Measurements from ENCODE around the gene BOK. TPM values are rescaled to one million over a fixed set of nuclear protein-coding genes. Genes with fewer than 3 reads are reported as not detected.

The BOK gene
- polyA plus RNA-seq, 1 donor from 2014 or later, result 2.3 TPM

DNA sequence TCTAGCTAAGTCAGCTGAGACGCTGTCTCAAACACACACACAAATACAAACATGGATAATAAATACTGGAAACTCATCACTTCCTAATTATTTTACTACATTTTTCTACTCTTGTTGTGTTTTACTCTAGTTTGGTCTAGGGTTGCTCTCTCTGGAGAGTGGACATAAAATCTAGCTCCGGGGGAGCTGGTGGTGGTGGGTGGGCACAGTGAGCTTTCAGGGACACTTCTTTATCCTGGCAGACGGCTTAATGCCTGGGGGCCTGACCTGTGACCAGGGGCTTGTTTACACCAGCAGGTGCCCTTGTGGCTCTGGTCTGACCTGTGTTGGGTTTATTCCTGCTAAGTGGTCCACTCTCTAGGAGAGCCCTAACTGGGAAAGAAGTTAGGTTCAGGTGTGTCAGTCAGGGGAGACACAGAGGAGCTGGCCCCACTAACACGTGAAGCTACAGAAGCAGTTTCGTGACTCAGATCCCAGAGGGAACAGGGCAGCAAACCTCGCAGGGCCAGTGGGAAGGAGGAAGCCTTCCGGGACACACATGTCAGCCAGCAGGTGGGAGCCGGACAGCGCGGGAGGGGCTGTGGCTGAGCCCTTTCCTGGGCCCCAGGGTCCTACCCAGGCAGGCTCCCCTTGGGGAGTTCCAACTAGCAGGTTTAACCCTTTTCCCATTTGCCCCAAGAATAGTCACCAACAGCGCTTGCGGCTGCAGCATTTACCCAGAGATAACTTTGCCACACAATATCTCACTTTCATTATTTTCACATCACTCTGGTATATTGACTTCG lies 22.5 kb upstream of the BOK start:
- Histone ChIP-seq H3K9me3 (ENCODE audit: low read length) (no peaks in the 10 kb centered on the region), H4K20me1 (ENCODE audit: insufficient read depth) (no peaks in the 10 kb centered on the region)
- TF ChIP-seq RAD21 (conservative IDR thresholded peaks at IDR 0.05) (no peak), EZH2 (IDR thresholded peaks at IDR 0.05; ENCODE audit: borderline replicate concordance, insufficient read depth, low read length, poor library complexity, severe bottlenecking) (no peak), SMC3 (conservative IDR thresholded peaks at IDR 0.05; ENCODE audit: poor library complexity) (no peak), CTCF (IDR thresholded peaks at IDR 0.05; ENCODE audit: poor library complexity, severe bottlenecking) (no peak), TAF1 (IDR thresholded peaks at IDR 0.05; ENCODE audit: low read depth) (no peak), POLR2AphosphoS5 (IDR thresholded peaks at IDR 0.05) (no peak), REST (IDR thresholded peaks at IDR 0.05; ENCODE audit: borderline replicate concordance) (no peak), MXI1 (conservative IDR thresholded peaks at IDR 0.05; ENCODE audit: poor library complexity, severe bottlenecking) (no peak), EP300 (conservative IDR thresholded peaks at IDR 0.05; ENCODE audit: poor library complexity, severe bottlenecking) (no peak)

DNA sequence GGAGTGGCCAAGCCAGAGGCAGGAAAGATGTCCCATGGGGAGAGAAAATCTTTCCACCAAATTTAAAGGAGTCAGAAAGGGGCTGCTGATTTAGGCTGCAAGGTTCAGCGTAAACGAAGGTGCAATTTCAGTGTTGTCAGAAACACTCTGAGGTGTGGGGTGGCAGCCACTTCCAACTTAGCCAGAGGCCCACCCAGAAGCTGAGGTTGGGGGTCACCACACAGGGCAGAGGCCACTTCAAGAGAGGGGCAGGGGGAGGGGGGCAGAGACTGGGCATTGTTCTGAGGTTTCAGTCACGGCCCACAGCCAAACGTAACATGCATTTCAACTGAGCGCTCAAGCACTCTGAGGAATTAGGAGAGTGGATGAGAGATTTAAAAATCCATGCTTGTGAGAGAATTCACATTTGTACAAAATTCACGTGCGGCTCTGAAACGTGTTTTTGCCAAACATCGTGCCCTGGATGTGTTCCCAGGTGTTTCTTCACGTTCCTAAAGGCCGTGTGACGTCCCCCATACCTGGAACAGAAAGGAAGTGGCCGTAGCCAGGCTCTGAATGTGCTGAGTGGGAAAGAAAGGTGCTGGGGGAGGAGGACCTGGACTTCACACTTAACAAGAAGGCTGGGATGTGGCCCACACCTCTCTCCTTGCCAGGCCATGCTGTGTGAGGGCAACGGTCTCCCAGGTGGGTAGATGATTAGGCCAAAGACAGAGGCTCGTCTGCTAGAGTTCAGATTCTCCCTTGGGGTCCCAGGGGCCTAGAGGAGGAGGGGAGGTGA lies 19.5 kb upstream of the BOK start:
- Histone ChIP-seq H3K9me3 (ENCODE audit: low read length) (no peaks in the 10 kb centered on the region), H3F3A (ENCODE audit: insufficient read depth, low read length, poor library complexity, severe bottlenecking) (no peaks in the 10 kb centered on the region), H3K4me2 (ENCODE audit: low read length) (no peak overlapping the region), H3K79me2 (replicated peaks; ENCODE audit: insufficient read depth, low read length) (no peaks in the 10 kb centered on the region), H3K9ac (ENCODE audit: low read length) (no peak overlapping the region), H3K27ac (ENCODE audit: low read length) (no peak overlapping the region), H4K20me1 (ENCODE audit: insufficient read depth) (no peaks in the 10 kb centered on the region), H3K4me3 (ENCODE audit: low read length) (no peak overlapping the region), H3K9me2 (ENCODE audit: insufficient read depth, low read length) (no peaks in the 10 kb centered on the region), H2AFZ (ENCODE audit: low read depth, low read length) (no peak overlapping the region), H3K27me3 (ENCODE audit: insufficient read depth, low read depth, low read length) (peaks cover 28% of the 10 kb centered on the region), H3K36me3 (ENCODE audit: insufficient read depth, low read length) (no peaks in the 10 kb centered on the region)
- TF ChIP-seq EZH2 (IDR thresholded peaks at IDR 0.05; ENCODE audit: borderline replicate concordance, insufficient read depth, low read length, poor library complexity, severe bottlenecking), result no peak
- TF ChIP-seq RAD21 (conservative IDR thresholded peaks at IDR 0.05), result no peak

More for the DNA sequence above, 22.5 kb upstream of the BOK start:
- Histone ChIP-seq H3K9ac (ENCODE audit: low read length) (no peak overlapping the region), H3K27me3 (ENCODE audit: insufficient read depth, low read depth, low read length) (peaks cover 8% of the 10 kb centered on the region), H3K4me3 (ENCODE audit: low read length) (no peak overlapping the region), H3K36me3 (ENCODE audit: insufficient read depth, low read length) (no peaks in the 10 kb centered on the region), H3K4me2 (ENCODE audit: low read length) (no peak overlapping the region), H2AFZ (ENCODE audit: low read depth, low read length) (no peak overlapping the region), H3F3A (ENCODE audit: insufficient read depth, low read length, poor library complexity, severe bottlenecking) (no peaks in the 10 kb centered on the region), H3K27ac (ENCODE audit: low read length) (no peak overlapping the region), H3K79me2 (replicated peaks; ENCODE audit: insufficient read depth, low read length) (no peaks in the 10 kb centered on the region), H3K9me2 (ENCODE audit: insufficient read depth, low read length) (no peaks in the 10 kb centered on the region)

All from neural cell (in vitro differentiated cells).